ENCODE results near the gene SAMD4A.

- TF ChIP-seq, protein P1, sequence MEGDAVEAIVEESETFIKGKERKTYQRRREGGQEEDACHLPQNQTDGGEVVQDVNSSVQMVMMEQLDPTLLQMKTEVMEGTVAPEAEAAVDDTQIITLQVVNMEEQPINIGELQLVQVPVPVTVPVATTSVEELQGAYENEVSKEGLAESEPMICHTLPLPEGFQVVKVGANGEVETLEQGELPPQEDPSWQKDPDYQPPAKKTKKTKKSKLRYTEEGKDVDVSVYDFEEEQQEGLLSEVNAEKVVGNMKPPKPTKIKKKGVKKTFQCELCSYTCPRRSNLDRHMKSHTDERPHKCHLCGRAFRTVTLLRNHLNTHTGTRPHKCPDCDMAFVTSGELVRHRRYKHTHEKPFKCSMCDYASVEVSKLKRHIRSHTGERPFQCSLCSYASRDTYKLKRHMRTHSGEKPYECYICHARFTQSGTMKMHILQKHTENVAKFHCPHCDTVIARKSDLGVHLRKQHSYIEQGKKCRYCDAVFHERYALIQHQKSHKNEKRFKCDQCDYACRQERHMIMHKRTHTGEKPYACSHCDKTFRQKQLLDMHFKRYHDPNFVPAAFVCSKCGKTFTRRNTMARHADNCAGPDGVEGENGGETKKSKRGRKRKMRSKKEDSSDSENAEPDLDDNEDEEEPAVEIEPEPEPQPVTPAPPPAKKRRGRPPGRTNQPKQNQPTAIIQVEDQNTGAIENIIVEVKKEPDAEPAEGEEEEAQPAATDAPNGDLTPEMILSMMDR (conservative IDR thresholded peaks at IDR 0.05; ENCODE audit: low read depth, low read length) = no peak
- no peak for TF ChIP-seq EZH2 (IDR thresholded peaks at IDR 0.05; ENCODE audit: borderline replicate concordance, low read depth, low read length, poor library complexity, severe bottlenecking)
These were observed 10.4 kb upstream of the SAMD4A start for GRCh38 chr14:54556535-54556934.
